Endodermal cell (in vitro differentiated cells): ENCODE measurements around the gene STON2. TPM values are rescaled to one million over a fixed set of nuclear protein-coding genes. Genes with fewer than 3 reads are reported as not detected.

Experiments used
- DNase-seq: peaks from one replicate; pipeline ENCODE4 v3.0.0-alpha.2; 2017
- H3K27ac ChIP-seq: 2 replicates; pipeline ENCODE4 v1.5.1; 2013; ENCODE audit warnings: mild to moderate bottlenecking, low read depth, low read length, moderate library complexity
- H3K27me3 ChIP-seq: 2 replicates; pipeline ENCODE4 v1.6.1; 2013; ENCODE audit warnings: mild to moderate bottlenecking, low read length, moderate library complexity; ENCODE audit not compliant: insufficient read depth, control insufficient read depth, poor library complexity, severe bottlenecking
- H3K36me3 ChIP-seq: 2 replicates; pipeline ENCODE4 v1.7.0; 2013; ENCODE audit warnings: mild to moderate bottlenecking, low read length, moderate library complexity; ENCODE audit not compliant: control insufficient read depth, insufficient read depth
- H3K4me1 ChIP-seq: one replicate; pipeline ENCODE4 v1.7.0; 2013; ENCODE audit warnings: low read length; ENCODE audit not compliant: control insufficient read depth, insufficient read depth
- H3K4me3 ChIP-seq: 2 replicates; pipeline ENCODE4 v1.5.1; 2013; ENCODE audit warnings: mild to moderate bottlenecking, low read length, moderate library complexity
- H3K9ac ChIP-seq: 2 replicates; pipeline ENCODE4 v1.6.1; 2013; ENCODE audit warnings: mild to moderate bottlenecking, low read length, moderate library complexity; ENCODE audit not compliant: poor library complexity, severe bottlenecking; ENCODE audit errors: extremely low read depth
- H3K9me3 ChIP-seq: 2 replicates; pipeline ENCODE4 v1.6.1; 2013; ENCODE audit warnings: mild to moderate bottlenecking, low read length, moderate library complexity; ENCODE audit not compliant: control insufficient read depth
- H3K27ac Mint-ChIP-seq: 2 replicates; pipeline ENCODE4 v1.8.0; 2020; ENCODE audit warnings: mixed read lengths
- H3K27me3 Mint-ChIP-seq: 2 replicates; pipeline ENCODE4 v1.8.0; 2021; ENCODE audit warnings: mild to moderate bottlenecking, mixed read lengths; ENCODE audit not compliant: insufficient read depth
- H3K36me3 Mint-ChIP-seq: 2 replicates; pipeline ENCODE4 v1.8.0; 2020; ENCODE audit warnings: low read depth, mixed read lengths
- H3K4me1 Mint-ChIP-seq: 2 replicates; pipeline ENCODE4 v1.8.0; 2020; ENCODE audit warnings: mixed read lengths
- H3K4me3 Mint-ChIP-seq: 2 replicates; pipeline ENCODE4 v1.8.0; 2020; ENCODE audit warnings: mild to moderate bottlenecking, moderate library complexity, mixed read lengths
- H3K9me3 Mint-ChIP-seq: 2 replicates; pipeline ENCODE4 v1.8.0; 2020; ENCODE audit warnings: mild to moderate bottlenecking, mixed read lengths
- CTCF ChIP-seq: fragments of 200-600 bp; sonication (generic); conservative IDR thresholded peaks from 2 replicates; pipeline ENCODE4 v1.5.0; 2021; ENCODE audit warnings: antibody characterized with exemption, mild to moderate bottlenecking
- WGBS, 2 experiments: methylation state at CpG; one replicate each; pipeline versions ENCODE4 v1.1.5 to v1.1.7; 2013; ENCODE audit warnings: missing lambda C conversion rate in 2 of 2, mixed read lengths in 1 of 2; ENCODE audit not compliant: insufficient coverage in 1 of 2, insufficient read length in 1 of 2; 5-methylcytosine and 5-hydroxymethylcytosine counted together
- total RNA-seq, 2 donors: library from RNA; stranded (reverse); fragmentation: NEBNext Ultra II Directional in 1 of 2; extraction: Animal tissue kit (Norgen Biotek cat#: 25700) in 1 of 2; gene quantifications; 2 replicates in 1 of 2; 3 replicates in 1 of 2; pipeline ENCODE4 v1.2.1, GENCODE V29; 2021

STON2 gene
- total RNA-seq, 2 donors from 2014 or later, result 37.2 to 43.9 TPM

- Histone ChIP-seq H3K27me3 (no peaks in the 10 kb centered on the region), H3K36me3 (no peaks in the 10 kb centered on the region), H3K9me3 (peaks cover under 1% of the 10 kb centered on the region), H3K27ac (no peak overlapping the region), H3K4me1 (peaks cover 37% of the 10 kb centered on the region), H3K9ac (no peak overlapping the region), H3K4me3 (no peak overlapping the region)
- Mint-ChIP-seq H3K36me3 (peaks cover under 1% of the 10 kb centered on the region), H3K4me3 (no peak overlapping the region), H3K9me3 (peaks cover 4% of the 10 kb centered on the region), H3K27me3 (no peaks in the 10 kb centered on the region), H3K4me1 (peaks cover 72% of the 10 kb centered on the region), H3K27ac (peak overlapping the region; percentile 71)
- DNase-seq, result peak; percentile 27
- TF ChIP-seq CTCF, result no peak
- 84 to 95% methylated on average over 4 to 5 of the region's 5 CpGs for WGBS, 2 experiments
These were observed 88.3 kb downstream of the STON2 start for GRCh38 chr14:81311778-81312177.

GRCh38 chr14:81311141-81311540 lies 89.0 kb downstream of the STON2 start:
- Histone ChIP-seq H3K9me3 (no peaks in the 10 kb centered on the region), H3K36me3 (no peaks in the 10 kb centered on the region), H3K27me3 (no peaks in the 10 kb centered on the region), H3K4me1 (peaks cover 34% of the 10 kb centered on the region), H3K4me3 (no peak overlapping the region), H3K27ac (no peak overlapping the region), H3K9ac (no peak overlapping the region)
- DNase-seq, result peak; percentile 41
- H3K9me3 Mint-ChIP-seq, result no peaks in the 10 kb centered on the region
- TF ChIP-seq CTCF, result no peak
- no peaks in the 10 kb centered on the region for H3K27me3 Mint-ChIP-seq
- WGBS, 2 experiments, result 60% methylated on average over 3 of the region's 3 CpGs; no CpG with 5 or more reads in 1 of the 2 experiments
- no peak overlapping the region for H3K4me3 Mint-ChIP-seq
- H3K4me1 Mint-ChIP-seq, result peaks cover 70% of the 10 kb centered on the region
- H3K36me3 Mint-ChIP-seq, result no peaks in the 10 kb centered on the region
- H3K27ac Mint-ChIP-seq, result no peak overlapping the region

GRCh38 chr14:81310606-81311005 lies 89.5 kb downstream of the STON2 start:
- H3K4me1 ChIP-seq, result peaks cover 29% of the 10 kb centered on the region
- no peak overlapping the region for H3K4me3 ChIP-seq
- no peak for TF ChIP-seq CTCF
- no peaks in the 10 kb centered on the region for H3K9me3 ChIP-seq
- Mint-ChIP-seq H3K9me3 (no peaks in the 10 kb centered on the region), H3K4me1 (peaks cover 64% of the 10 kb centered on the region), H3K27ac (no peak overlapping the region), H3K4me3 (no peak overlapping the region), H3K27me3 (no peaks in the 10 kb centered on the region), H3K36me3 (no peaks in the 10 kb centered on the region)
- H3K9ac ChIP-seq, result no peak overlapping the region
- peak; percentile 1 for DNase-seq
- no peaks in the 10 kb centered on the region for H3K27me3 ChIP-seq
- H3K36me3 ChIP-seq, result no peaks in the 10 kb centered on the region
- H3K27ac ChIP-seq, result no peak overlapping the region
- 67 to 73% methylated on average over 3 to 4 of the region's 4 CpGs for WGBS, 2 experiments
